Smooth muscle cell (in vitro differentiated cells): ENCODE results near the gene CMTM8. TPM values are rescaled to one million over a fixed set of nuclear protein-coding genes. Genes with fewer than 3 reads are reported as not detected.

Experiments used
- DNase-seq: peaks from one replicate; lab custom pipeline; 2025; ENCODE audit not compliant: unreplicated experiment; lab: John Stamatoyannopoulos, UW
- H2AFZ ChIP-seq: fragments of 200-600 bp; sonication (generic); 2 replicates; pipeline ENCODE4 v1.6.0; 2016; ENCODE audit warnings: antibody characterized with exemption, low read depth, mild to moderate bottlenecking
- H3F3A ChIP-seq: fragments of 200-600 bp; sonication (generic); 2 replicates; pipeline ENCODE4 v1.6.0; 2017; ENCODE audit warnings: antibody characterized with exemption, low read depth
- H3K27ac ChIP-seq: fragments of 200-600 bp; sonication (generic); 2 replicates; pipeline ENCODE4 v1.5.1; 2016; ENCODE audit warnings: low read depth, mild to moderate bottlenecking
- H3K27me3 ChIP-seq: fragments of 200-600 bp; sonication (generic); 2 replicates; pipeline ENCODE4 v1.6.1; 2016; ENCODE audit warnings: low read depth, mild to moderate bottlenecking
- H3K36me3 ChIP-seq: fragments of 200-600 bp; sonication (generic); 2 replicates; pipeline ENCODE4 v1.5.1; 2016; ENCODE audit warnings: low read depth
- H3K4me1 ChIP-seq: fragments of 200-600 bp; sonication (generic); 2 replicates; pipeline ENCODE4 v1.5.1; 2016; ENCODE audit warnings: low read depth
- H3K4me2 ChIP-seq: fragments of 200-600 bp; sonication (generic); 2 replicates; pipeline ENCODE4 v1.6.0; 2016; ENCODE audit warnings: mild to moderate bottlenecking
- H3K4me3 ChIP-seq: fragments of 200-600 bp; sonication (generic); 2 replicates; pipeline ENCODE4 v1.5.1; 2016; ENCODE audit warnings: mild to moderate bottlenecking
- H3K79me2 ChIP-seq: fragments of 200-600 bp; sonication (generic); 2 replicates; pipeline ENCODE4 v1.6.0; 2016; ENCODE audit warnings: low read depth, mild to moderate bottlenecking
- H3K9ac ChIP-seq: fragments of 200-600 bp; sonication (generic); 2 replicates; pipeline ENCODE4 v1.6.0; 2016; ENCODE audit warnings: low read depth
- H3K9me3 ChIP-seq: fragments of 200-600 bp; sonication (generic); replicated peaks from 2 replicates; pipeline ENCODE4 v1.5.1; 2016; ENCODE audit warnings: low read depth
- H4K20me1 ChIP-seq: fragments of 200-600 bp; sonication (generic); 2 replicates; pipeline ENCODE4 v1.6.0; 2016; ENCODE audit warnings: low read depth
- CTCF ChIP-seq: fragments of 200-600 bp; sonication (generic); IDR thresholded peaks from 2 replicates; pipeline ENCODE4 v1.5.1; 2017; ENCODE audit warnings: borderline replicate concordance, mild to moderate bottlenecking, antibody characterized with exemption; ENCODE audit not compliant: insufficient read depth, poor library complexity, severe bottlenecking
- WGBS: methylation state at CpG from one replicate; pipeline ENCODE4 v1.1.7; 2016; ENCODE audit warnings: low lambda C conversion rate; 5-methylcytosine and 5-hydroxymethylcytosine counted together
- polyA plus RNA-seq: library from polyadenylated mRNA; unstranded; fragments of >200 nt; fragmentation: Nextera tagmentation; extraction: Ambion mirVana; gene quantifications from 2 replicates; pipeline ENCODE4 v1.2.1, GENCODE V29; 2016
- total RNA-seq: library from RNA; depleted of rRNA; stranded (reverse); fragments of >200 nt; gene quantifications from 2 replicates; pipeline ENCODE4 v1.2.3, GENCODE V29; 2014

CMTM8 gene
- total and polyA plus RNA-seq, 2 experiments from 2014 or later, result 1.9 TPM

- no peak overlapping the region for H3K4me3 ChIP-seq
- no peak for TF ChIP-seq CTCF
Measured at GRCh38 chr3:32397941-32398340, 159.5 kb downstream of the CMTM8 start.

GRCh38 chr3:32398531-32398930 is 160.1 kb downstream of the CMTM8 start:
- TF ChIP-seq CTCF, result no peak
- DNase-seq, result no peak

More at GRCh38 chr3:32397941-32398340, 159.5 kb downstream of the CMTM8 start:
- H3K9ac ChIP-seq, result no peak overlapping the region
- H3K79me2 ChIP-seq, result peaks cover 36% of the 10 kb centered on the region
- 83% methylated on average over 2 of the region's 2 CpGs for WGBS
- peaks cover 6% of the 10 kb centered on the region for H3F3A ChIP-seq
- no peak overlapping the region for H3K27ac ChIP-seq
- peaks cover 4% of the 10 kb centered on the region for H4K20me1 ChIP-seq
- H3K9me3 ChIP-seq, result no peaks in the 10 kb centered on the region
- no peak for DNase-seq
- H3K4me2 ChIP-seq, result no peak overlapping the region
- peaks cover 7% of the 10 kb centered on the region for H3K4me1 ChIP-seq
- no peaks in the 10 kb centered on the region for H3K27me3 ChIP-seq
- H3K36me3 ChIP-seq, result no peaks in the 10 kb centered on the region
- no peak overlapping the region for H2AFZ ChIP-seq

GRCh38 chr3:32399030-32399620 is 160.6 kb downstream of the CMTM8 start:
- H4K20me1 ChIP-seq, result peaks cover 4% of the 10 kb centered on the region
- H3K4me3 ChIP-seq, result no peak overlapping the region
- H2AFZ ChIP-seq, result no peak overlapping the region
- no peak for DNase-seq
- WGBS, result 50% methylated on average over 2 of the region's 2 CpGs
- peaks cover 7% of the 10 kb centered on the region for H3K4me1 ChIP-seq
- H3K9ac ChIP-seq, result no peak overlapping the region
- H3K4me2 ChIP-seq, result no peak overlapping the region
- H3K9me3 ChIP-seq, result no peaks in the 10 kb centered on the region
- no peaks in the 10 kb centered on the region for H3K36me3 ChIP-seq
- H3K27ac ChIP-seq, result no peak overlapping the region
- H3K79me2 ChIP-seq, result peaks cover 29% of the 10 kb centered on the region
- H3K27me3 ChIP-seq, result no peaks in the 10 kb centered on the region
- TF ChIP-seq CTCF, result peak; percentile 66
- H3F3A ChIP-seq, result peaks cover 6% of the 10 kb centered on the region

More at GRCh38 chr3:32398531-32398930, 160.1 kb downstream of the CMTM8 start:
- Histone ChIP-seq H3K4me3 (no peak overlapping the region), H3K4me1 (peaks cover 7% of the 10 kb centered on the region), H3K9ac (no peak overlapping the region), H3K36me3 (no peaks in the 10 kb centered on the region), H3K27me3 (no peaks in the 10 kb centered on the region), H3F3A (peaks cover 6% of the 10 kb centered on the region), H4K20me1 (peaks cover 4% of the 10 kb centered on the region), H3K27ac (no peak overlapping the region), H2AFZ (no peak overlapping the region), H3K79me2 (peaks cover 34% of the 10 kb centered on the region), H3K4me2 (no peak overlapping the region), H3K9me3 (no peaks in the 10 kb centered on the region)
- WGBS, result 68% methylated on average over 10 of the region's 10 CpGs

- no peaks in the 10 kb centered on the region for H3K9me3 ChIP-seq
Measured at GRCh38 chr3:32401126-32401525, 162.6 kb downstream of the CMTM8 start.

More at GRCh38 chr3:32401126-32401525, 162.6 kb downstream of the CMTM8 start:
- 34% methylated on average over 11 of the region's 11 CpGs for WGBS
- no peak for DNase-seq
- peak overlapping the region; percentile 55 for H3K4me3 ChIP-seq
- no peaks in the 10 kb centered on the region for H3K27me3 ChIP-seq
- peak overlapping the region; percentile 83 for H3K27ac ChIP-seq
- H3K4me1 ChIP-seq, result peaks cover 7% of the 10 kb centered on the region
- peaks cover 6% of the 10 kb centered on the region for H3F3A ChIP-seq
- H4K20me1 ChIP-seq, result peaks cover 4% of the 10 kb centered on the region
- no peak for TF ChIP-seq CTCF
- H3K9ac ChIP-seq, result peak overlapping the region; percentile 66
- peak overlapping the region; percentile 79 for H2AFZ ChIP-seq
- H3K79me2 ChIP-seq, result peaks cover 33% of the 10 kb centered on the region
- H3K4me2 ChIP-seq, result peak overlapping the region; percentile 91
- H3K36me3 ChIP-seq, result no peaks in the 10 kb centered on the region
